ENCODE measurements around the gene ZSCAN25.

The ZSCAN25 gene

GRCh38 chr7:99601656-99602310 is 15.0 kb upstream of the ZSCAN25 start:
- H3K36me3 Mint-ChIP-seq: no peaks in the 10 kb centered on the region
- peak in 1 of 2 donors; percentile 47 for DNase-seq (ENCODE audit: low spot score in 2 of 2)
- H3K4me3 Mint-ChIP-seq: no peak overlapping the region
- H3K9me3 Mint-ChIP-seq: no peaks in the 10 kb centered on the region
- no peaks in the 10 kb centered on the region for H3K4me1 Mint-ChIP-seq
- no peak overlapping the region for H3K27ac Mint-ChIP-seq
- peak; percentile 4 for ATAC-seq

GRCh38 chr7:99605527-99605926 is 11.2 kb upstream of the ZSCAN25 start:
- no peaks in the 10 kb centered on the region for H3K9me3 Mint-ChIP-seq
- no peak for ATAC-seq
- H3K36me3 Mint-ChIP-seq: peaks cover 6% of the 10 kb centered on the region
- H3K27ac Mint-ChIP-seq: no peak overlapping the region
- H3K4me3 Mint-ChIP-seq: no peak overlapping the region
- DNase-seq (ENCODE audit: low spot score in 2 of 2): no peak
- H3K4me1 Mint-ChIP-seq: no peaks in the 10 kb centered on the region

DNA sequence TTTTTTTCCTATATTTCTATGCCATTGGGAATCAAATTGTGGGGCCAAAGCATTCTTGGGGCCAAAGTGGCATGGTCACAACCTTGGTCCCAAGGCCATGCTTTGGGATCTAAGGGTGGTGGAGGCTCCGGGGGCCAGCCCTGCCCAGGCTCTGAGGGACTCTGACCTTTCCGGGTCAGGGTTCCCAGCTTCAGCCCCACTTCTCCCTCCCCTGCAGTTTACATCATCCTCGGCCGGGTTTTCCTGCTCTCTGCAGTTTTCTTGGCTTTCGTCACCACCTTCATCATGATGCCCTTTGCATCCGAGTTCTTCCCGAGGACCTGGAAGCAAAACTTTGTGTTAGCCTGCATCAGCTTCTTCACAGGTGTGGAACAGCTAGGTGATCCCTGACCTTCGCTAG is 10.2 kb upstream of the ZSCAN25 start:
- no peak overlapping the region for H3K4me3 Mint-ChIP-seq
- peaks cover 6% of the 10 kb centered on the region for H3K36me3 Mint-ChIP-seq
- no peaks in the 10 kb centered on the region for H3K4me1 Mint-ChIP-seq
- H3K9me3 Mint-ChIP-seq: no peaks in the 10 kb centered on the region
- H3K27ac Mint-ChIP-seq: no peak overlapping the region
- DNase-seq (ENCODE audit: low spot score in 2 of 2): peak in 1 of 2 donors; percentile 30
- ATAC-seq: no peak

DNA sequence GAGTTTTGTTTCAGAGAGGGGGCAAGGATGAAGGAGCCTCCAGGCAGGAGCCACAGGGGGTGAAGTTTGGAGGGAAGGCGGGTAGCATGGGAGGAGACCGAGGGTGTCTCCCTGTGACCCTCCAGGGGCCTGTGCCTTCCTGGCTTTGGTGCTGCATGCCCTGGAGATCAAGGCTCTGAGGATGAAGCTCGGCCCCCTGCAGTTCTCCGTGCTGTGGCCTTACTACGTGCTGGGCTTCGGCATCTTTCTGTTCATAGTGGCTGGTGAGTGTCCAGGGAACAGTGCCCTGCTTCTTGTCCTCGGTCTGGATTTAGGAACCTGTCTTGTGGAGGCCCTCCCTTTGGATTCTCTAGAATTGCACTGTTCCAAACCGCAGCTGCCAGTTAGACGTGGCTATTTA is 9.2 kb upstream of the ZSCAN25 start:
- no peak for ATAC-seq
- Mint-ChIP-seq H3K9me3 (no peaks in the 10 kb centered on the region), H3K4me3 (no peak overlapping the region), H3K27ac (no peak overlapping the region), H3K36me3 (peaks cover 6% of the 10 kb centered on the region), H3K4me1 (no peaks in the 10 kb centered on the region)
- peak in 1 of 2 donors; percentile 33 for DNase-seq (ENCODE audit: low spot score in 2 of 2)

DNA sequence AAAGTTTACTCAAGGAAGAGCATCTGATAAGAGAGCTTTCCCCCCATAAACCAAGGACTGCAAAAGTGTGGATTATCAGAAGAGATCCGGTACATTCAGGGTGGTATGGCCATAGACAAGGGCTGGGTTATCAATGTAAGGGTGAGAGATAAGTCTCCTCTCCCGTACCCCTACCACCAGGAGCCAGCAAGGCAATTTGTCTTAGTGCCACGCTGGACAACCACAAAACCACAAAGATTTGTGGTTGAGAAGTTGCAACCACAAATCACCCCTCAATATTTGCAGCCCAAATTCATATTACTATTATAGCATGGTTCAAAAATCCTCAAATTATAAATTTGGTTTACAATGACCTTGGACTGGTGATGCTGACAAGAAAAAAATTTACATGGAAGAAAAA is 2.3 kb upstream of the ZSCAN25 start:
- DNase-seq (ENCODE audit: low spot score in 2 of 2): no peak
- H3K36me3 Mint-ChIP-seq: peaks cover 27% of the 10 kb centered on the region
- ATAC-seq: no peak
- H3K4me1 Mint-ChIP-seq: peaks cover 46% of the 10 kb centered on the region
- no peaks in the 10 kb centered on the region for H3K9me3 Mint-ChIP-seq
- no peak overlapping the region for H3K27ac Mint-ChIP-seq
- peak overlapping the region; percentile 94 for H3K4me3 Mint-ChIP-seq

- Mint-ChIP-seq H3K4me3 (peak overlapping the region; percentile 94), H3K27ac (peak overlapping the region; percentile 96), H3K4me1 (peaks cover 51% of the 10 kb centered on the region), H3K9me3 (no peaks in the 10 kb centered on the region), H3K36me3 (peaks cover 41% of the 10 kb centered on the region)
- DNase-seq (ENCODE audit: low spot score in 2 of 2): peak in 1 of 2 donors; percentile 55
- ATAC-seq: no peak
These were observed 772 bp upstream of the ZSCAN25 start for GRCh38 chr7:99615989-99616358.

DNA sequence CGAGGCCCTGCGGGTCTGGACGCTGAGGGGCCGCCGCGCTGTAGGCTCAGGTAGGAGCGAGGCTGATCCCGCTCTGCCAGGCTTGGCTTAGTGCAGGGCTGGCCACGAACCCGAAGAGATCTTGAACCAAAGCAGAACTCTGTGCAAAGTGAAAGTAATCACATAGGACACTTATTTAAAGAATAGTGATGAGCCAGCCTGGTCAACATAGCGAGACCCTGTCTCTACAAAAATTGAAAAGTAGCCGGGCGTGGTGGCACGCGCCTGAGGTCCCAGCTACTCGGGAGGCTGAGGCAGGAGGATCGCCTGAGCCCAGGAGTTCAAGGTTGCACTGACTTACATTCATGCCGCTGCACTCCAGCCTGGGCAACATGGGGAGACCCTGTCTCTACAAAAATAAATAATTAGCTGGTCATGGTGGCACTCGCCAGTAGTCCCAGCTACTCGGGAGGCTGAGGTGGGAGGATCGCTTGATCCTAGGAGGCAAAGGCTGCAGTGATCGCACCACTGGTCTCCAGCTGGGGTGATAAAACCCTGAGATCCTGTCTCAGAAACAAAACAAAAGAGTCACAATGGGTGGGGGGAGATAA is 541 bp downstream of the ZSCAN25 start:
- Mint-ChIP-seq H3K4me1 (peaks cover 64% of the 10 kb centered on the region), H3K9me3 (no peaks in the 10 kb centered on the region)
- ATAC-seq: no peak

GRCh38 chr7:99618726-99619125 is 2.0 kb downstream of the ZSCAN25 start:
- DNase-seq (ENCODE audit: low spot score in 2 of 2): peak in 1 of 2 donors; percentile 41
- no peaks in the 10 kb centered on the region for H3K9me3 Mint-ChIP-seq
- peak overlapping the region; percentile 94 for H3K4me3 Mint-ChIP-seq
- H3K27ac Mint-ChIP-seq: peak overlapping the region; percentile 96
- ATAC-seq: no peak
- peaks cover 69% of the 10 kb centered on the region for H3K36me3 Mint-ChIP-seq
- H3K4me1 Mint-ChIP-seq: peaks cover 78% of the 10 kb centered on the region

More for the DNA sequence above, 541 bp downstream of the ZSCAN25 start:
- peaks cover 54% of the 10 kb centered on the region for H3K36me3 Mint-ChIP-seq
- peak overlapping the region; percentile 96 for H3K27ac Mint-ChIP-seq
- peak overlapping the region; percentile 94 for H3K4me3 Mint-ChIP-seq
- no peak for DNase-seq (ENCODE audit: low spot score in 2 of 2)

DNA sequence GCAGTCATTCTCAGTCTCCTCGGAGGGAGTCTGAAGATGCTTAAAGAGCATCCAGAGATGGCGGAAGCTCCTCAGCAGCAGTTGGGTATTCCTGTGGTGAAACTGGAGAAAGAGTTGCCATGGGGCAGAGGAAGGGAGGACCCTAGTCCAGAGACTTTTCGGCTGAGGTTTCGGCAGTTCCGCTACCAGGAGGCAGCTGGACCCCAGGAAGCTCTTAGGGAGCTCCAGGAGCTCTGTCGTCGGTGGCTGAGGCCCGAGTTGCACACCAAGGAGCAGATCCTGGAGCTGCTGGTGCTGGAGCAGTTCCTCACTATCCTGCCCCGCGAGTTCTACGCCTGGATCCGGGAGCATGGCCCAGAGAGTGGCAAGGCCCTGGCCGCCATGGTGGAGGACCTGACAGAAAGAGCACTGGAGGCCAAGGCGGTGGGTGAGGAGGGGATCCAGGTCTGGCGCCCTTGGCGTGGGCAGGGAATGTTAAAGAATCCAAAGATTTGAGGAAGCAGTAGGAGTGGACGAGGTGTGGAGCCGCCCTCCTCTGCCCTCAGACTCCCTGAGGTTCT is 2.9 kb downstream of the ZSCAN25 start:
- peaks cover 78% of the 10 kb centered on the region for H3K36me3 Mint-ChIP-seq
- peak overlapping the region; percentile 96 for H3K27ac Mint-ChIP-seq
- DNase-seq (ENCODE audit: low spot score in 2 of 2) (no peak), ATAC-seq (no peak)
- H3K4me3 Mint-ChIP-seq: peak overlapping the region; percentile 94
- peaks cover 87% of the 10 kb centered on the region for H3K4me1 Mint-ChIP-seq
- H3K9me3 Mint-ChIP-seq: no peaks in the 10 kb centered on the region

DNA sequence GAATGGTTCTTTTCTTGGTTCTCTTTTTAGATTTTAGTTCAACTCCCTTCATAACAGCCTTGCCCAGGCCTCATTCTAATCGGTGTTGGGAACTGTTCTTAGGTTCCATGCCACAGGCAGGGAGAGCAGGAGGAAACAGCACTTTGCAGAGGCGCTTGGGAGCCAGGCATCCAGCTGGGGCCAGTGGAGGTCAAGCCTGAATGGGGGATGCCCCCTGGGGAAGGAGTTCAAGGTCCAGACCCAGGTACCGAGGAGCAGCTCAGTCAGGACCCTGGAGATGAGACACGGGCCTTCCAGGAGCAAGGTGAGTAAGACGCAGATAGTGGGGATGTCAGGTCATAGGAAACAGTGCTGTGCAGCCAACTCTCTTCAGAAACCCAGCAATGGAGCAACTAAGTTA is 4.5 kb downstream of the ZSCAN25 start:
- Mint-ChIP-seq H3K9me3 (no peaks in the 10 kb centered on the region), H3K27ac (peak overlapping the region; percentile 99), H3K4me1 (peaks cover 88% of the 10 kb centered on the region), H3K4me3 (no peak overlapping the region), H3K36me3 (peaks cover 94% of the 10 kb centered on the region)
- ATAC-seq: no peak
- DNase-seq (ENCODE audit: low spot score in 2 of 2): no peak

DNA sequence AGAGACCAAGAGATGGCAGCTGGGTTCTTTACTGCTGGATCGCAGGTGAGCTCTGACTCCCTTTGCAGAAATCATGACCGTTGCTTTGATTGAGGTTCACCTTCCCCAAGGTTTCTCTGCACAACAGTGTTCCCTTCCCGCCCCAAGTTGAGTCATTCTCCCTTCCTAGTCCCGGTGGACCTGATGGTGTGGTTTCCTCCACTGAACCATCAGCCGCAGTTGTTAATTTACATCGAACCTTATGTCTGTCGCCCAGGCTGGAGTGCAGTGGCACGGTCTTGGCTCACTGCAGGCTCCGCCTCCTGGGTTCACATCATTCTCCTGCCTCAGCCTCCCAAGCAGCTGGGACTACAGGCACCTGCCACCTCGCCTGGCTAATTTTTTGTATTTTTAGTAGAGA is 5.8 kb downstream of the ZSCAN25 start:
- peaks cover 95% of the 10 kb centered on the region for H3K36me3 Mint-ChIP-seq

GRCh38 chr7:99623091-99623693 is 6.4 kb downstream of the ZSCAN25 start:
- H3K4me3 Mint-ChIP-seq: peak overlapping the region; percentile 93
- peaks cover 100% of the 10 kb centered on the region for H3K36me3 Mint-ChIP-seq

More for the DNA sequence above, 5.8 kb downstream of the ZSCAN25 start:
- Mint-ChIP-seq H3K27ac (peak overlapping the region; percentile 99), H3K4me3 (peak overlapping the region; percentile 93), H3K4me1 (peaks cover 87% of the 10 kb centered on the region), H3K9me3 (no peaks in the 10 kb centered on the region)
- no peak for ATAC-seq
- DNase-seq (ENCODE audit: low spot score in 2 of 2): no peak

DNA sequence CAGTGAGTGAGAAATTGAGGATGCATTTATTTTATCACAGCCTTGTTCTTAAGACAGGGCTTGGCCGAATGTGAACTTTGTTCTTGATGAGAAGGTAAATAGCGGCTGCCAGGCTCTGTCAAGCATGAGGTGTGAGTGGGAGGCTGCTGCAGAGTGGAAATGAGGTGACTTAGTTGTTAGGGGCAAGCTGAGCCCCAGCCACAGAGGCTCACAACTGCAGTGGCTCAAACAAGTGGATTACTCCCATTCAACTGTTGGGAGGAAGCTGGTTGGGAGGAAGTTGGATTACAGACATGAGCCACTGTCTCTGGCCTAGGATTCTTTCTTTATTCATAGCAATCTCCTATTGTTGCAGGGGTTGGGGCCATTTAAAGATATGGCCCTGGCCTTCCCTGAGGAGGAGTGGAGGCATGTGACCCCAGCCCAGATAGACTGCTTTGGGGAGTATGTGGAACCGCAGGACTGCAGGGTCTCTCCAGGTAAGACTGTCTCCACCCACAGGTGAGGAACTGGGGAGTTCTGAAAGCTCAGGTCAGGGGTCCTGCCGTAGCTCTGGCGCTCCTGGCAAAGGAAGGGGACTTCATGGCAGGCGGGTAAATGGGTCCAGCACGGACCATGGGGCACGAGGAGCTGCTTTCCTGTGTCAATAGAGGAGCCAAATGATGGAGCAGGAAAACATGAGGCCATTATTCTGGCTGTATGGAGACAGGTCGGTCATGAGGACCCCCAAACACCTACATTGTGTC is 7.1 kb downstream of the ZSCAN25 start:
- DNase-seq (ENCODE audit: low spot score in 2 of 2): peak in 1 of 2 donors; percentile 16
- Mint-ChIP-seq H3K36me3 (peaks cover 100% of the 10 kb centered on the region), H3K27ac (peak overlapping the region; percentile 99), H3K4me1 (peaks cover 84% of the 10 kb centered on the region), H3K9me3 (no peaks in the 10 kb centered on the region), H3K4me3 (peak overlapping the region; percentile 93)
- peak; percentile 80 for ATAC-seq

More at GRCh38 chr7:99623091-99623693, 6.4 kb downstream of the ZSCAN25 start:
- peak in 1 of 2 donors; percentile 15 for DNase-seq (ENCODE audit: low spot score in 2 of 2)
- H3K27ac Mint-ChIP-seq: peak overlapping the region; percentile 99
- H3K4me1 Mint-ChIP-seq: peaks cover 84% of the 10 kb centered on the region
- peak; percentile 74 for ATAC-seq
- no peaks in the 10 kb centered on the region for H3K9me3 Mint-ChIP-seq

- Mint-ChIP-seq H3K4me1 (peaks cover 80% of the 10 kb centered on the region), H3K9me3 (no peaks in the 10 kb centered on the region), H3K36me3 (peaks cover 100% of the 10 kb centered on the region), H3K4me3 (peak overlapping the region; percentile 93), H3K27ac (peak overlapping the region; percentile 99)
- ATAC-seq (peak; percentile 84), DNase-seq (ENCODE audit: low spot score in 2 of 2) (peak; percentile 54 to 77)
These were observed 7.7 kb downstream of the ZSCAN25 start for GRCh38 chr7:99624484-99624883.

DNA sequence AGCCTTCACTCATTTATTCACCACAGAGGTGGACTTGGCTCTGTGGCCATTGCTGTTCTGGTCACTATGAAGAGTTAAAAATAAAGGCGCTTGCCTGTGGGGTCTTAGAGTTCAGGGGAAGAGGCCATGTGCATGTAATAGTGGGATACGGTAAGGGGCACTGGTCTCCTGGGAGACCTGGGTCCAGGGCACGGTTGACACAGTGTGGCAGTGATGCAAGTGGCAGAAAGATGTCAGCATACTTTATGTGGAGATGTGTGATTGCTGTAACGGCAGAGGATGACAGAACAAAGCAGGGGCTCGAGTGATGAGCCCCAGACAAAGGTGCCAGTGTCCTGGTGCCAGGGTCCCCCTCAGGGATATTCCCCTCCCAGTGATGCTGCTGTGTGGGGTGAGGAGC is 8.6 kb downstream of the ZSCAN25 start:
- DNase-seq (ENCODE audit: low spot score in 2 of 2) (no peak), ATAC-seq (no peak)
- Mint-ChIP-seq H3K4me3 (peak overlapping the region; percentile 93), H3K9me3 (no peaks in the 10 kb centered on the region), H3K36me3 (peaks cover 100% of the 10 kb centered on the region), H3K4me1 (peaks cover 78% of the 10 kb centered on the region), H3K27ac (peak overlapping the region; percentile 99)
